Nephron progenitor cell (in vitro differentiated cells): ENCODE measurements around the gene IGSF3.
"Not testable (repeated sequence)": the region's sequence is repeated elsewhere in the genome, so short reads cannot be mapped to it uniquely, and the experiment has no call there.

Experiments used
- DNase-seq: peaks from one replicate; pipeline ENCODE4 v3.0.0; 2021
- H3K27ac Mint-ChIP-seq: 2 replicates; pipeline ENCODE4 v1.8.0; 2021; ENCODE audit warnings: mild to moderate bottlenecking, moderate library complexity, mixed read lengths
- H3K27me3 Mint-ChIP-seq: 2 replicates; pipeline ENCODE4 v1.8.0; 2021; ENCODE audit warnings: mild to moderate bottlenecking, low read depth, mixed read lengths; ENCODE audit not compliant: poor library complexity
- H3K36me3 Mint-ChIP-seq: 2 replicates; pipeline ENCODE4 v1.8.0; 2021; ENCODE audit warnings: low read depth, mixed read lengths
- H3K4me1 Mint-ChIP-seq: 2 replicates; pipeline ENCODE4 v1.8.0; 2021; ENCODE audit warnings: mixed read lengths
- H3K4me3 Mint-ChIP-seq: 2 replicates; pipeline ENCODE4 v1.8.0; 2021; ENCODE audit warnings: mild to moderate bottlenecking, moderate library complexity, mixed read lengths
- H3K9me3 Mint-ChIP-seq: 2 replicates; pipeline ENCODE4 v1.8.0; 2021; ENCODE audit warnings: mild to moderate bottlenecking, moderate library complexity, mixed read lengths
- TF ChIP-seq, protein P1 (sequence below): fragments of 200-600 bp; sonication (generic); IDR thresholded peaks from 2 replicates; pipeline ENCODE4 v1.5.0; 2021; ENCODE audit warnings: antibody characterized with exemption

IGSF3 gene

DNA sequence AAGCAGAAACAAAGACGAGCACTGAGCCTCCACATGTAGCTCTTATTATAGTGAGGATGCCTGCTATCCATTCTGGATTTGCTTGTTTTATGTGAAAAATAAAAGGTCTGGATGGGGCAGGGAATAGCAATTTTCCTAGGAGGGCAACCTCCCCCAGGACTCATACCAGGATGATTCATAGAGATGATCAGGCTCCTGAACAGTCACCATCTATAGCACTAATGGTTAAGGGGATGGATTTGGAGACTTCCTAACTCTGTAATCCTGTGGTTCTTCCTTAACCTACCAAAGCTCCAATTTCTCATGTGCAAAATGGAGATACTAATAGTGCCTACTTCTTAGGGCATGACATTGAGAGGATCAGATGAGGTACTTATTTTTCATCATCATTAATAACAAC is 62.2 kb downstream of the IGSF3 start:
- TF ChIP-seq, protein P1, sequence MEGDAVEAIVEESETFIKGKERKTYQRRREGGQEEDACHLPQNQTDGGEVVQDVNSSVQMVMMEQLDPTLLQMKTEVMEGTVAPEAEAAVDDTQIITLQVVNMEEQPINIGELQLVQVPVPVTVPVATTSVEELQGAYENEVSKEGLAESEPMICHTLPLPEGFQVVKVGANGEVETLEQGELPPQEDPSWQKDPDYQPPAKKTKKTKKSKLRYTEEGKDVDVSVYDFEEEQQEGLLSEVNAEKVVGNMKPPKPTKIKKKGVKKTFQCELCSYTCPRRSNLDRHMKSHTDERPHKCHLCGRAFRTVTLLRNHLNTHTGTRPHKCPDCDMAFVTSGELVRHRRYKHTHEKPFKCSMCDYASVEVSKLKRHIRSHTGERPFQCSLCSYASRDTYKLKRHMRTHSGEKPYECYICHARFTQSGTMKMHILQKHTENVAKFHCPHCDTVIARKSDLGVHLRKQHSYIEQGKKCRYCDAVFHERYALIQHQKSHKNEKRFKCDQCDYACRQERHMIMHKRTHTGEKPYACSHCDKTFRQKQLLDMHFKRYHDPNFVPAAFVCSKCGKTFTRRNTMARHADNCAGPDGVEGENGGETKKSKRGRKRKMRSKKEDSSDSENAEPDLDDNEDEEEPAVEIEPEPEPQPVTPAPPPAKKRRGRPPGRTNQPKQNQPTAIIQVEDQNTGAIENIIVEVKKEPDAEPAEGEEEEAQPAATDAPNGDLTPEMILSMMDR, result no peak
- no peak for DNase-seq
- Mint-ChIP-seq H3K27me3 (no peaks in the 10 kb centered on the region), H3K4me3 (no peak overlapping the region), H3K4me1 (peaks cover 14% of the 10 kb centered on the region), H3K27ac (no peak overlapping the region), H3K9me3 (no peaks in the 10 kb centered on the region), H3K36me3 (peaks cover 14% of the 10 kb centered on the region)

DNA sequence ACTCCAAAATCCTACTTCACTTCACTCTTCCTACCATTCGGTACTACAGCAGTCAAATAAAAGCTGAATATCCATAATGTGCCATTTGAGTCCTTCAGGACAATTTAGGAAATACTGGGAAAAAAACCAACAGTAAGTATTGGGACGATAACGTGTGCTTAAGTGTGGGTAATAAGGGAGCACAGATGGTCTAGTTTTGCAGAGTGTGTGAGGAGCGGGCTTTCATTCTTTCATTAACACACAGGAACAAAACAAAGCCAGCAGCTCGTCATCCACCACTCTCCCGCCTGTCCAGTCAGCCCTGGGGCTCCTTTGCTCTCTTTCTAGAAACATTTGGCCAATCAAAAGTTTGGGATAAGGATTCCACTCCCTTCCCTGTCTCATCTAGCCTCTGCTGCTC is 63.1 kb downstream of the IGSF3 start:
- not testable (repeated sequence) for DNase-seq, H3K9me3 Mint-ChIP-seq, H3K4me3 Mint-ChIP-seq, H3K27ac Mint-ChIP-seq, H3K27me3 Mint-ChIP-seq, H3K4me1 Mint-ChIP-seq
- peaks cover 14% of the 10 kb centered on the region for H3K36me3 Mint-ChIP-seq

DNA sequence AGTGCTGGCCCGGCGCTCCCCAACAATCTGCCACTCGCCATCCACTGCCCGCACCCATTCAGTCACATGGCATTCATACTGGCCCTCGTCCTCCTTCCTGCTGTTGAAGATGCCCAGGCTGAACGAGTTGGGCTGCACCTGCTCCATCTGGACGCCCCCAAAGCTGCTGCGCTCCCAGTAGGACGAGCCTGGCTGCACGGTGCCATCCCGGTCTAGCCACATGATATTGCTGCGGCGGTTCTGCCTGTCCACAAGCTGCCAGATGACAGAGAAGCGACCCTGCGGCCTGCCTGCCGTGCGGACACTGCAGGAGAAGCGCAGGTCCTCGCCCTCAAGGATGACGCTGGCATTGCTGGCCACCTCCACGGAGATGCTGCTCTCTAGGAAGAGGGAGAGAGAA is 63.9 kb downstream of the IGSF3 start:
- Mint-ChIP-seq H3K27ac (peak overlapping the region; percentile 68), H3K36me3 (peaks cover 14% of the 10 kb centered on the region)
- not testable (repeated sequence) for DNase-seq, H3K9me3 Mint-ChIP-seq, H3K4me3 Mint-ChIP-seq, H3K4me1 Mint-ChIP-seq, H3K27me3 Mint-ChIP-seq

DNA sequence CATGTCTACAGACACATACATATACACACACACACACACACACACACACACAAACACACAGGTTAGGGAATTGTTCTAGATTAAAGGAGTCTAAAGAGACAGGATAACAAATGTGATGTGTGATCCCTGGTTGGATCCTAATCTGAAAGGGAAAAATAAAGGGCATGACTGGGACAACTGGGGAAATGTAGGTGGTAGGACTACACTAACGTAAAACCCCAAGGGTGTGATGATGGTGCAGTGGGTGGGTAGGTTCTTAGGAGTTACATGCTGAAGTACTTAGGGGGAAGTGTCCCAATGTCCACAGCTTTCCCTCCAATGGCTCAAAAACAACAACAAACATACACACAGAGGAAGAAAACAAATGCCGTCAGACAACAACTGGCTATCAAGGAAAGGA is 68.2 kb downstream of the IGSF3 start:
- H3K27me3 Mint-ChIP-seq, result not testable (repeated sequence)

DNA sequence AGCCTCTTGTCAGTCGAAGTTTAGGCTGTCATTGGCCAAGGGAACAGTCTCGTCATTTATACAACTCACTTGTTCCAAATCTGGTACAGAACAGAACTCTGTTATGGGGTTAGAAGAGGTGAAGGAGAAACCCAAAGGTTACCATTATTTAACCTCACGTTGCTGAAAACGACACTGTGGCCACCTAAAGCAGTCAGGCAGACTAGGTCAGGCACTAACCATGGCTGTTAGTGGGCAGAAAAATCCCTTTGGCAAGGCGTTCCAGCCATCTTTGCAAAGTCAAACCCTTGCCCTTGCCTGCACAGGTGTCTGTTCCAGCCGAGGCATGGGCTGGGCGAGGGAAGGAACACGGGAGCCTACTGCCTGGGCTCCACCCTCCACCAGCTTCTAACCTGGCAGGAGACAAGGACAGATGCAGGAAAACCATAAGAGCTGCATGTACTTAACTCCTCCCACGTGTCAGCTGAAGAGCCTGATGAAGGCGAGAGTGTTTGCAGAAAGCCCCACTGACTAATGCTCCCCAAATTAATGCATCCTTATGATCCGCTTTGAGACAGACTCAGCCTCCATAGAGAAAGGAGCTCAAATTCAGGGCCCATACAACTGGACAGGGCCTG is 69.0 kb downstream of the IGSF3 start:
- H3K9me3 Mint-ChIP-seq, DNase-seq: not testable (repeated sequence)

More for the DNA sequence above, 68.2 kb downstream of the IGSF3 start:
- not testable (repeated sequence) for H3K4me3 Mint-ChIP-seq, H3K9me3 Mint-ChIP-seq, H3K36me3 Mint-ChIP-seq, DNase-seq, H3K4me1 Mint-ChIP-seq
- H3K27ac Mint-ChIP-seq, result peak overlapping the region; percentile 68

DNA sequence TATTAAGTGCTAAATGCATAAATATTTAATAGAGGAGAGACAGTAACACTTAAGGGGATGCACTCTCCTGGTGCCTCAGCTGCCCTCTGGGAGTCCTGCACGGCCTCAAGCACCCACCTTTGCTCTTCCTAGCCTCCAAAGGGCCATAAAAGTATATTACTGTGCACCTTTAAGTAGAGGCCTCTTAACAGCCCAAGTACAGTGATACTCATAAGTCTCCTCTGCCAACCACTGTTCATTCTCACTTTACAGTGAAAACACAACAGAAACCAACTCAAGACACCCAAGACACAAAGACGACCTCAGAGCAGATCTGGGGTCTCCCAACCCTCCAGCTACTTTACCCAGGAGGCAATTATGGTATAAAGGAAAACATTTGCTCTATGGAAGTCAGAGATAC is 70.1 kb downstream of the IGSF3 start:
- H3K27ac Mint-ChIP-seq, H3K27me3 Mint-ChIP-seq, DNase-seq, H3K4me3 Mint-ChIP-seq, H3K36me3 Mint-ChIP-seq, H3K9me3 Mint-ChIP-seq, H3K4me1 Mint-ChIP-seq: not testable (repeated sequence)

More for the DNA sequence above, 69.0 kb downstream of the IGSF3 start:
- H3K4me1 Mint-ChIP-seq, H3K4me3 Mint-ChIP-seq, H3K36me3 Mint-ChIP-seq, H3K27ac Mint-ChIP-seq, H3K27me3 Mint-ChIP-seq: not testable (repeated sequence)

DNA sequence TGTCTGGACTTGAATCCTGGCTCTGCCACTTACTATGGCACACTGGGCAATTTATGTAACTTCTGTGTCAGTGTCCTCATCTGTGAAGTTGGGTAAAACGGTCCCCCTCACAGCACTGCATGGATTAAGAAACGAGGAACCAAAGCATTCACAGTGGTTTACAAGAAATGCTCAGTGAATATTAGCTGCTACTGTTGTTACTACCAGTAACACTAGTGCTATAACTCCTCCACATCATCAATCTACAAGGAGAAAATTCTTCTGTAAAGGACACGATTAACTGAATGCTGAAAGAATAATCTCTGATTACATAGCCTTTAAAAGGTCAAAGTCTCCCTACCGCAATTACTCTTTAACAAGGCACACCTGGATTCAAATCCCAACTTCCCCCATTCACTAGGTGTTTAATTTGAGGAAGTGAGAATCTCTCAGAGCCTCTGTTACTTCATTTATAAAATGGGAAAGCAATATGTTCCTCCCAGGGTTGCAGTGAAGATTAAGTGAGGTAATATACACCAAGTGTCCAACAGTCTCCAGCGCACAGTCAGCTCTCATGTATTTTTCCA is 70.7 kb downstream of the IGSF3 start:
- H3K4me1 Mint-ChIP-seq, H3K4me3 Mint-ChIP-seq, H3K27ac Mint-ChIP-seq, H3K36me3 Mint-ChIP-seq, H3K9me3 Mint-ChIP-seq, DNase-seq, H3K27me3 Mint-ChIP-seq: not testable (repeated sequence)

DNA sequence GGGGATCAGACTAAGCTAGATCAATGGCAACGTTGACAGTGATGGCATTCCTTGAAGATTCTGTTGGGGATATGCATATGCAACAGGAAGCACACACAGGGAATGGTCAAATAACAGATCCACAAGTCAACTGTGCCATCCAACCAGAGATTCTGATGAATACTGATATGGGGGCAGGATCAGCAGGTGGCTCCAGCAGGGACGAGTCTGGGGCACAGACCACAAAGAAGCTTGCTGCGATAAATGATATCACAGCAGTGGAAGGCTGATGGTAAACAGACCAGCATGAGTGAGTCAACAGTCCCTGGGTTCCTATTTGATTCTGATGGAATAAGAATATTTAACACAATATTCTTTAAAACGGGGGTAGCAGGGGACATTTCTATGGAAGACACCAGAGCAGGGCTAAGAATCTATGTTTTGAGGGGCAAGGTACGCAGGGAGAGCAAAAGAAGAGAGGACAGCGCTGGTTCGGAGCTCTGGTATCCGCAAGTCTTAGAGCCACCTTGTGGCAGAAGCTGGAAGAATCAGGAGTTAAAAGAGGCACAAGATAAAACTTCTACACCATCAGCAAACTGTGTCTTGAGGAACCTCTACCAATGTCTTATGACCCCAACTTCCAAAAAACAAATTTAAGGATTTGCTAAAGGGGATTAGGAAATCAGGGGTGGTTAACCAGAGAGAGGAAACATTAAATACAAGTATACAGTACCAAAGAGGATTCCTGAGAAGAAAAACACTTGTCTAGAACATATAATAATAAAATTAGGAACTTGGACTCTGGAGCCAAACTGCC is 71.4 kb downstream of the IGSF3 start:
- H3K27me3 Mint-ChIP-seq, H3K36me3 Mint-ChIP-seq, H3K4me1 Mint-ChIP-seq, H3K4me3 Mint-ChIP-seq, H3K27ac Mint-ChIP-seq, H3K9me3 Mint-ChIP-seq: not testable (repeated sequence)
- peak; percentile 35 for DNase-seq
- TF ChIP-seq, protein P1, result peak; percentile 49

DNA sequence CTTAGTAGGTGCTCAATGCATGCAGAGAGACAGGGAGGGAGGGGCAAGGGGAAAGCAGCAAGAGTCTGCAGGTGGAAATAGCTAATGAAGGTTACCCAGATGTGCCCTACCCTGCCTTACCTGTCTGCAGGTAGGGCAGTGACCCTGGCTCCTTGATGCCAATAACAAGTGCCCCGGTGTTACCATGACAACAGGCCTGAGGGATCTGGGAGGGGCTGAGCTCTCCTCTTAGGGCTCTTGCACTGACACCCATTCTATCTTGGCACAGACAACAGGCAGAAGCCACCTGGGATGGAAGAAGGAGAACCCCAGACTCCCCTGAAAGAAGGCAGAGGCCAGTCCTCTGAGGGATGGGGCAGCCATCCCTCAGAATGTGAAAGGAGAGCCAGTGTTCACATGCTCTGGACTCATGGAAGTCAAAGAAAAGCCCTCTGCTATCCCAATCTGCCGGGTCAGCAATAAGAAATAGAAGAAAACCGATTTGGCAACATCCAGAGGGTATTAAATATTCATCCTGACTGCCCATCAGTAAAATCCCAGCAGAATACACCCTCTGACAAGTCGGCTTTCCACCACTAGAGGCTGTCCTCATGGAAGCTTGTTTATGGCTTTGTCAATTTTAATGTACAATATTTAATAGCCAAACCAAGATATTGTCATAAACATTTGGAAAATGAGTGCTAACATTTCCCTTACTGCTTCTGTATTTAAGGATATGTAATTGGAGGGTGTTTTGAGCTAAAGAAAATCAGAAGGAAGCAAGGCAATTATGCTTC is 72.3 kb downstream of the IGSF3 start:
- not testable (repeated sequence) for H3K27ac Mint-ChIP-seq

DNA sequence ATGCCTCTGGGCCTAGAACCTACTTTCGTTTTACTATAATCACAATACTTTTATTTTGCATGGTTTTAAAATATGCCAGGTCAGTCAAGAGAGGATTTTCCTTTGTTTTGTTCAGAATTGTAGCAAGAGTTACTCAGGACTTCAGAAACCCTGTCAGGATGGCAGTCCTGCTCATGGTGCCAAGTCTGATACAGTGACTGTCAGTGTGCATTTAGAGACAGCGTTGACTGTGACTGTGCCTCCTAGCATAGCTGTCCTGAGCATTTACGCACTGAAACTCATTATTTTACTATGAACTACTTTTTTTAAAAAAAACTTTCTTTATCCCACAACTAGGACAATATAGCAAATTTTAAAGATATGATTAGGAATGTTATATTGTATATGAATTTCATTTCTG is 73.6 kb downstream of the IGSF3 start:
- H3K27me3 Mint-ChIP-seq, H3K4me3 Mint-ChIP-seq, H3K9me3 Mint-ChIP-seq, H3K36me3 Mint-ChIP-seq, DNase-seq, H3K27ac Mint-ChIP-seq: not testable (repeated sequence)
- peaks cover 22% of the 10 kb centered on the region for H3K4me1 Mint-ChIP-seq

More for the DNA sequence above, 72.3 kb downstream of the IGSF3 start:
- not testable (repeated sequence) for H3K4me3 Mint-ChIP-seq, DNase-seq, H3K9me3 Mint-ChIP-seq, H3K36me3 Mint-ChIP-seq, H3K27me3 Mint-ChIP-seq
- H3K4me1 Mint-ChIP-seq, result peaks cover 10% of the 10 kb centered on the region

DNA sequence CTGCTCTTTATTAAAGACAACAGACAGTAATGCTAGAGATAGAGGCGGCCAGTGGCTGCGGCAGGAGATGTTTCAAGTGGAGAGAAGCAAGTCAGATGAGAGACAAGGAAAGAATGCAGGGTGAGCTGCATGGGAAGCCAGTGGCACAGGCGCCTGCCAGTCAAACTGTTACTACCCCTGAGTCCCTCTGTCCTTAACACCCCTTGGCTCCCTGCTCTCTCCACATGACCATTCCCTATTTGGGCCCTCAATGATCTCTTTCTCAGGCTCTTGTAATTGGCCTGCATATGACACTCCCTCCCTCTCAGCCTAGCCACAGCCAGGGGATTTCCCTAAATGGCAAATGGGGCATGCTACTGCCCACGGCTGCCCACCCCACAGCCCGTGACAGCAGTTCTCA is 74.1 kb downstream of the IGSF3 start:
- not testable (repeated sequence) for H3K9me3 Mint-ChIP-seq, DNase-seq, H3K4me3 Mint-ChIP-seq, H3K27me3 Mint-ChIP-seq, H3K36me3 Mint-ChIP-seq, H3K27ac Mint-ChIP-seq
- peaks cover 22% of the 10 kb centered on the region for H3K4me1 Mint-ChIP-seq
